Measurements from ENCODE around the gene ZBP1.
"Not testable (repeated sequence)": the region's sequence is repeated elsewhere in the genome, so short reads cannot be mapped to it uniquely, and the experiment has no call there.

ZBP1 gene

GRCh38 chr20:57633945-57634491, 13.8 kb upstream of the ZBP1 start:
- H4K20me1 ChIP-seq (ENCODE audit: control insufficient read depth, insufficient read depth, low read depth, low read length) = no peaks in the 10 kb centered on the region
- no peaks in the 10 kb centered on the region for H3F3A ChIP-seq (ENCODE audit: control insufficient read depth, insufficient read depth)
- no peaks in the 10 kb centered on the region for H3K9me2 ChIP-seq (replicated peaks; ENCODE audit: control insufficient read depth, low read length)
- H3K4me1 ChIP-seq (ENCODE audit: control insufficient read depth, low read length) = peaks cover 40% of the 10 kb centered on the region
- peaks cover 5% of the 10 kb centered on the region; the same call in 1 of the 2 replicates for H3K9me3 ChIP-seq (ENCODE audit: control insufficient read depth, insufficient read depth, low read length)
- TF ChIP-seq CTCF (IDR thresholded peaks at IDR 0.05; ENCODE audit: low read depth, low read length, poor library complexity, severe bottlenecking) = no peak
- TF ChIP-seq EZH2phosphoT487 (IDR thresholded peaks at IDR 0.05; ENCODE audit: borderline replicate concordance, low read length) = no peak; the same call in 1 of the 2 replicates
- H3K79me2 ChIP-seq (ENCODE audit: control insufficient read depth, low read length) = no peaks in the 10 kb centered on the region
- peaks cover 81% of the 10 kb centered on the region for H3K27me3 ChIP-seq (ENCODE audit: control insufficient read depth, low read length)
- H3K36me3 ChIP-seq (ENCODE audit: control insufficient read depth, low read length) = no peaks in the 10 kb centered on the region
- H3K4me3 ChIP-seq (ENCODE audit: low read length) = no peak overlapping the region
- H3K27ac ChIP-seq (ENCODE audit: low read depth, low read length) = no peak overlapping the region
- H3K4me2 ChIP-seq (ENCODE audit: low read length) = peak overlapping the region; percentile 45

GRCh38 chr20:57632286-57632685, 12.1 kb upstream of the ZBP1 start:
- Histone ChIP-seq H3K4me3 (ENCODE audit: low read length) (peak overlapping the region; percentile 28; the same call in 1 of the 2 replicates), H3K27ac (ENCODE audit: low read depth, low read length) (no peak overlapping the region), H3K79me2 (ENCODE audit: control insufficient read depth, low read length) (no peaks in the 10 kb centered on the region), H3K4me1 (ENCODE audit: control insufficient read depth, low read length) (peaks cover 57% of the 10 kb centered on the region), H3K27me3 (ENCODE audit: control insufficient read depth, low read length) (peaks cover 67% of the 10 kb centered on the region), H3K36me3 (ENCODE audit: control insufficient read depth, low read length) (no peaks in the 10 kb centered on the region), H3K9me2 (replicated peaks; ENCODE audit: control insufficient read depth, low read length) (no peaks in the 10 kb centered on the region), H3K4me2 (ENCODE audit: low read length) (peak overlapping the region; percentile 41), H4K20me1 (ENCODE audit: control insufficient read depth, insufficient read depth, low read depth, low read length) (no peaks in the 10 kb centered on the region), H3K9me3 (ENCODE audit: control insufficient read depth, insufficient read depth, low read length) (peaks cover 5% of the 10 kb centered on the region; the same call in 1 of the 2 replicates), H3F3A (ENCODE audit: control insufficient read depth, insufficient read depth) (peaks cover 5% of the 10 kb centered on the region; the same call in 1 of the 2 replicates)
- no peak for TF ChIP-seq EZH2phosphoT487 (IDR thresholded peaks at IDR 0.05; ENCODE audit: borderline replicate concordance, low read length)
- TF ChIP-seq CTCF (IDR thresholded peaks at IDR 0.05; ENCODE audit: low read depth, low read length, poor library complexity, severe bottlenecking) = no peak

- Histone ChIP-seq H4K20me1 (ENCODE audit: control insufficient read depth, insufficient read depth, low read depth, low read length) (no peaks in the 10 kb centered on the region), H3K4me1 (ENCODE audit: control insufficient read depth, low read length) (peaks cover 60% of the 10 kb centered on the region), H3F3A (ENCODE audit: control insufficient read depth, insufficient read depth) (peaks cover 7% of the 10 kb centered on the region; the same call in 1 of the 2 replicates), H3K36me3 (ENCODE audit: control insufficient read depth, low read length) (no peaks in the 10 kb centered on the region), H3K27ac (ENCODE audit: low read depth, low read length) (no peak overlapping the region), H3K9me3 (ENCODE audit: control insufficient read depth, insufficient read depth, low read length) (peaks cover 10% of the 10 kb centered on the region; the same call in 1 of the 2 replicates), H3K79me2 (ENCODE audit: control insufficient read depth, low read length) (no peaks in the 10 kb centered on the region), H3K4me2 (ENCODE audit: low read length) (no peak overlapping the region), H3K9me2 (replicated peaks; ENCODE audit: control insufficient read depth, low read length) (no peaks in the 10 kb centered on the region), H3K4me3 (ENCODE audit: low read length) (no peak overlapping the region), H3K27me3 (ENCODE audit: control insufficient read depth, low read length) (peaks cover 52% of the 10 kb centered on the region)
- TF ChIP-seq CTCF (IDR thresholded peaks at IDR 0.05; ENCODE audit: low read depth, low read length, poor library complexity, severe bottlenecking) (no peak), EZH2phosphoT487 (IDR thresholded peaks at IDR 0.05; ENCODE audit: borderline replicate concordance, low read length) (no peak)
These were observed 9.8 kb upstream of the ZBP1 start for GRCh38 chr20:57630061-57630460.

- H3K79me2 ChIP-seq (ENCODE audit: control insufficient read depth, low read length); H4K20me1 ChIP-seq (ENCODE audit: control insufficient read depth, insufficient read depth, low read depth, low read length); H3K27ac ChIP-seq (ENCODE audit: low read depth, low read length); H3F3A ChIP-seq (ENCODE audit: control insufficient read depth, insufficient read depth); H3K36me3 ChIP-seq (ENCODE audit: control insufficient read depth, low read length); H3K9me2 ChIP-seq (replicated peaks; ENCODE audit: control insufficient read depth, low read length); H3K4me2 ChIP-seq (ENCODE audit: low read length); H3K4me3 ChIP-seq (ENCODE audit: low read length): not testable (repeated sequence)
- peaks cover 12% of the 10 kb centered on the region; the same call in 1 of the 2 replicates for H3K9me3 ChIP-seq (ENCODE audit: control insufficient read depth, insufficient read depth, low read length)
- H3K4me1 ChIP-seq (ENCODE audit: control insufficient read depth, low read length) = peaks cover 55% of the 10 kb centered on the region
- peaks cover 52% of the 10 kb centered on the region for H3K27me3 ChIP-seq (ENCODE audit: control insufficient read depth, low read length)
These were observed 9.3 kb upstream of the ZBP1 start for GRCh38 chr20:57629491-57629901.

- H3K36me3 ChIP-seq (ENCODE audit: control insufficient read depth, low read length); H3F3A ChIP-seq (ENCODE audit: control insufficient read depth, insufficient read depth); H3K4me3 ChIP-seq (ENCODE audit: low read length); H3K79me2 ChIP-seq (ENCODE audit: control insufficient read depth, low read length); H4K20me1 ChIP-seq (ENCODE audit: control insufficient read depth, insufficient read depth, low read depth, low read length); H3K9me2 ChIP-seq (replicated peaks; ENCODE audit: control insufficient read depth, low read length): not testable (repeated sequence)
- Histone ChIP-seq H3K27me3 (ENCODE audit: control insufficient read depth, low read length) (peaks cover 52% of the 10 kb centered on the region), H3K9me3 (ENCODE audit: control insufficient read depth, insufficient read depth, low read length) (peaks cover 12% of the 10 kb centered on the region; the same call in 1 of the 2 replicates), H3K27ac (ENCODE audit: low read depth, low read length) (peak overlapping the region; percentile 83), H3K4me2 (ENCODE audit: low read length) (peak overlapping the region; percentile 66; the same call in 1 of the 2 replicates), H3K4me1 (ENCODE audit: control insufficient read depth, low read length) (peaks cover 50% of the 10 kb centered on the region)
These were observed 8.7 kb upstream of the ZBP1 start for GRCh38 chr20:57628962-57629308.
